ENCODE results near the gene ZXDB. TPM values are rescaled to one million over a fixed set of nuclear protein-coding genes. Genes with fewer than 3 reads are reported as not detected.
A peak's percentile ranks its signal among the peaks of the same experiment; 100 is the strongest.
"Not testable (repeated sequence)": the region's sequence is repeated elsewhere in the genome, so short reads cannot be mapped to it uniquely, and the experiment has no call there.

Gene ZXDB
- total RNA-seq, 1 experiment from 2014 or later = 11.9 TPM

DNA sequence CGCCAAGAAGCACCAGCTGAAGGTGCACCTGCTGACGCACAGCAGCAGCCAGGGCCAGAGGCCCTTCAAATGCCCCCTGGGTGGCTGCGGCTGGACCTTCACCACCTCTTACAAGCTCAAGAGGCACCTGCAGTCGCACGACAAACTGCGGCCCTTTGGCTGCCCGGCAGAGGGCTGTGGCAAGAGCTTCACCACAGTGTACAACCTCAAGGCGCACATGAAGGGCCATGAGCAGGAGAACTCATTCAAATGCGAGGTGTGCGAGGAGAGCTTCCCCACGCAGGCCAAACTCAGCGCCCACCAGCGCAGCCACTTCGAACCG lies 1.0 kb downstream of the ZXDB start:
- H3K36me3 Mint-ChIP-seq (ENCODE audit: insufficient read depth in 1 of 3, low read depth in 3 of 3) = not testable (repeated sequence)

More for the DNA sequence above, 1.0 kb downstream of the ZXDB start:
- H3K79me1 ChIP-seq (ENCODE audit: insufficient read depth, low read depth, low read length, poor library complexity, severe bottlenecking); H3K14ac ChIP-seq (ENCODE audit: insufficient read depth, low read length); H2BK5ac ChIP-seq (ENCODE audit: insufficient read length, low read length); H2BK20ac ChIP-seq (ENCODE audit: low read depth, low read length, poor library complexity, severe bottlenecking); H2BK12ac ChIP-seq (ENCODE audit: insufficient read length, low read depth, low read length); H3K23me2 ChIP-seq (ENCODE audit: insufficient read length, low read depth, low read length, poor library complexity, severe bottlenecking); H3K23ac ChIP-seq (ENCODE audit: insufficient read length, low read depth, low read length); H4K20me1 ChIP-seq (ENCODE audit: control insufficient read depth, insufficient read depth, insufficient read length); H3K27ac Mint-ChIP-seq; H3K4me1 ChIP-seq (ENCODE audit: insufficient read depth, low read length); H3K18ac ChIP-seq (ENCODE audit: insufficient read length, low read depth, low read length); H2AK5ac ChIP-seq (ENCODE audit: insufficient read length, low read length); H2BK15ac ChIP-seq (ENCODE audit: low read depth, low read length); H3K4ac ChIP-seq (ENCODE audit: low read depth, low read length); H3K27me3 ChIP-seq (ENCODE audit: insufficient read depth, low read length); H4K5ac ChIP-seq (ENCODE audit: insufficient read length, low read depth, low read length); H3K56ac ChIP-seq (ENCODE audit: insufficient read length, low read depth, low read length); H3T11ph ChIP-seq (ENCODE audit: low read length); H3K27ac ChIP-seq (ENCODE audit: insufficient read length, low read depth, low read length); H3K79me2 ChIP-seq (ENCODE audit: insufficient read depth, low read length); H3K27me3 Mint-ChIP-seq (ENCODE audit: low read depth); H4K8ac ChIP-seq (replicated peaks; ENCODE audit: insufficient read length, low read depth, low read length); H2BK120ac ChIP-seq (ENCODE audit: low read depth, low read length, poor library complexity, severe bottlenecking); H3K9ac ChIP-seq (ENCODE audit: extremely low read depth, insufficient read length, low read length); H2AFZ ChIP-seq (ENCODE audit: low read length); H4K91ac ChIP-seq (ENCODE audit: insufficient read length, low read depth, low read length): not testable (repeated sequence)
- H3K9me3 Mint-ChIP-seq = peaks cover 44 to 68% of the 10 kb centered on the region in 2 experiments
- Histone ChIP-seq H3K9me3 (ENCODE audit: control insufficient read depth, low read depth, low read length) (peaks cover 13% of the 10 kb centered on the region), H3K4me2 (ENCODE audit: insufficient read depth, insufficient read length, low read length) (peak overlapping the region; percentile 37)
- peak; percentile 60 for DNase-seq
- H3K4me1 Mint-ChIP-seq = peaks cover 22 to 30% of the 10 kb centered on the region in 2 experiments
- H3K4me3 Mint-ChIP-seq = peak overlapping the region; percentile 60 to 73
- no CpG with 5 or more reads among the region's 15 CpGs for WGBS (ENCODE audit: extremely low coverage, insufficient read length, low lambda C conversion rate)
- TF ChIP-seq, protein P1, sequence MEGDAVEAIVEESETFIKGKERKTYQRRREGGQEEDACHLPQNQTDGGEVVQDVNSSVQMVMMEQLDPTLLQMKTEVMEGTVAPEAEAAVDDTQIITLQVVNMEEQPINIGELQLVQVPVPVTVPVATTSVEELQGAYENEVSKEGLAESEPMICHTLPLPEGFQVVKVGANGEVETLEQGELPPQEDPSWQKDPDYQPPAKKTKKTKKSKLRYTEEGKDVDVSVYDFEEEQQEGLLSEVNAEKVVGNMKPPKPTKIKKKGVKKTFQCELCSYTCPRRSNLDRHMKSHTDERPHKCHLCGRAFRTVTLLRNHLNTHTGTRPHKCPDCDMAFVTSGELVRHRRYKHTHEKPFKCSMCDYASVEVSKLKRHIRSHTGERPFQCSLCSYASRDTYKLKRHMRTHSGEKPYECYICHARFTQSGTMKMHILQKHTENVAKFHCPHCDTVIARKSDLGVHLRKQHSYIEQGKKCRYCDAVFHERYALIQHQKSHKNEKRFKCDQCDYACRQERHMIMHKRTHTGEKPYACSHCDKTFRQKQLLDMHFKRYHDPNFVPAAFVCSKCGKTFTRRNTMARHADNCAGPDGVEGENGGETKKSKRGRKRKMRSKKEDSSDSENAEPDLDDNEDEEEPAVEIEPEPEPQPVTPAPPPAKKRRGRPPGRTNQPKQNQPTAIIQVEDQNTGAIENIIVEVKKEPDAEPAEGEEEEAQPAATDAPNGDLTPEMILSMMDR (conservative IDR thresholded peaks at IDR 0.05) = peak; percentile 39; the same call in 2 of the 3 replicates

All from H9 (cell line).